ENCODE results near the gene CYB561A3.

DNA sequence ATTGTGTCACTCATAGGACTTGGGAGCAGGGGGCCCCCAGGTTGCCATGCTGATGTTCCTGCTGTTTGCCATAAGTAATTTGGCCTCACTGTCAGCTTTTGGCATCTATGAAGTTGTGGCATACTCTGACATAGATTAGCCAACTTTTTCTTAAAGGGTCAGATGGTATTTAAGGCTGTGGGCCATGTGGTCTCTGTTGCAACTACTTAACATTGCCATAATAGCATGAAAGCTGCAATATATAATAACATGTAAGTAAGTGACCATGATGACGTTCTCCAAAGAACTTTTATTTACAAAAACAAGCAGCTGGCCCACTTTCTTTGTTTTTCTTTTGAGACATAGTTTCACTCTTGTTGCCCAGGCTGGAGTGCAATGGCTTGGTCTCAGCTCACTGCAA, 28.5 kb upstream of the CYB561A3 start:
- TF ChIP-seq, protein P1, sequence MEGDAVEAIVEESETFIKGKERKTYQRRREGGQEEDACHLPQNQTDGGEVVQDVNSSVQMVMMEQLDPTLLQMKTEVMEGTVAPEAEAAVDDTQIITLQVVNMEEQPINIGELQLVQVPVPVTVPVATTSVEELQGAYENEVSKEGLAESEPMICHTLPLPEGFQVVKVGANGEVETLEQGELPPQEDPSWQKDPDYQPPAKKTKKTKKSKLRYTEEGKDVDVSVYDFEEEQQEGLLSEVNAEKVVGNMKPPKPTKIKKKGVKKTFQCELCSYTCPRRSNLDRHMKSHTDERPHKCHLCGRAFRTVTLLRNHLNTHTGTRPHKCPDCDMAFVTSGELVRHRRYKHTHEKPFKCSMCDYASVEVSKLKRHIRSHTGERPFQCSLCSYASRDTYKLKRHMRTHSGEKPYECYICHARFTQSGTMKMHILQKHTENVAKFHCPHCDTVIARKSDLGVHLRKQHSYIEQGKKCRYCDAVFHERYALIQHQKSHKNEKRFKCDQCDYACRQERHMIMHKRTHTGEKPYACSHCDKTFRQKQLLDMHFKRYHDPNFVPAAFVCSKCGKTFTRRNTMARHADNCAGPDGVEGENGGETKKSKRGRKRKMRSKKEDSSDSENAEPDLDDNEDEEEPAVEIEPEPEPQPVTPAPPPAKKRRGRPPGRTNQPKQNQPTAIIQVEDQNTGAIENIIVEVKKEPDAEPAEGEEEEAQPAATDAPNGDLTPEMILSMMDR (conservative IDR thresholded peaks at IDR 0.05; ENCODE audit: low read length) = no peak
- TF ChIP-seq EZH2phosphoT487 (IDR thresholded peaks at IDR 0.05; ENCODE audit: borderline replicate concordance, low read depth, low read length) = no peak

All from OCI-LY7 (cell line).